Activated CD8-positive, alpha-beta T cell treated with anti-CD3 and anti-CD28 coated beads for 36 hours (primary cell): ENCODE results near the gene CFAP53. TPM values are rescaled to one million over a fixed set of nuclear protein-coding genes. Genes with fewer than 3 reads are reported as not detected.
"Not testable (repeated sequence)": the region's sequence is repeated elsewhere in the genome, so short reads cannot be mapped to it uniquely, and the experiment has no call there.

ENCODE experiments used
- ATAC-seq: fragments of 200-7000 bp; cut with Tn5 transposase; one replicate; pipeline ENCODE4 v1.10.0; 2021; ENCODE audit warnings: mild to moderate bottlenecking, moderate library complexity
- CTCF ChIA-PET: fragments of 350-600 bp; sonication (Branson Sonifier 250); formaldehyde crosslinking; loops from one replicate; lab custom pipeline; 2021; ENCODE audit warnings: antibody characterized with exemption; lab: Charles Lee
- POLR2A ChIA-PET: fragments of 350-600 bp; sonication (Branson Sonifier 250); formaldehyde crosslinking; loops from one replicate; lab custom pipeline; 2021; ENCODE audit warnings: antibody characterized with exemption; lab: Charles Lee
- DNase-seq: peaks from one replicate; pipeline ENCODE4 v3.0.0-alpha.2; 2020
- H3K27ac Mint-ChIP-seq: one replicate; pipeline ENCODE4 v1.8.0; 2021; ENCODE audit warnings: mild to moderate bottlenecking, mixed read lengths
- H3K27me3 Mint-ChIP-seq: one replicate; pipeline ENCODE4 v1.8.0; 2021; ENCODE audit warnings: mixed read lengths
- H3K36me3 Mint-ChIP-seq: one replicate; pipeline ENCODE4 v1.8.0; 2021; ENCODE audit warnings: low read depth, mixed read lengths
- H3K4me1 Mint-ChIP-seq: one replicate; pipeline ENCODE4 v1.8.0; 2021; ENCODE audit warnings: low read depth, mixed read lengths
- H3K4me3 Mint-ChIP-seq: one replicate; pipeline ENCODE4 v1.8.0; 2021; ENCODE audit warnings: mild to moderate bottlenecking, moderate library complexity, mixed read lengths
- H3K9me3 Mint-ChIP-seq: one replicate; pipeline ENCODE4 v1.8.0; 2021; ENCODE audit warnings: mixed read lengths
- intact Hi-C: fragments of 100-400 bp; cut with micrococcal nuclease; formaldehyde crosslinking; loops from one replicate; pipeline ENCODE4 v1.10.0; 2022
- total RNA-seq, 2 experiments: library from RNA; stranded (reverse); gene quantifications; one replicate each; pipeline ENCODE4 v1.2.3, GENCODE V29; 2021
- TF ChIP-seq, protein P1 (sequence below): fragments of 200-600 bp; IDR thresholded peaks from one replicate; pipeline ENCODE4 v1.8.0; 2022; ENCODE audit warnings: antibody characterized with exemption, mild to moderate bottlenecking

CFAP53 gene
- total RNA-seq, 2 experiments from 2014 or later = 0.27 to 0.76 TPM

DNA sequence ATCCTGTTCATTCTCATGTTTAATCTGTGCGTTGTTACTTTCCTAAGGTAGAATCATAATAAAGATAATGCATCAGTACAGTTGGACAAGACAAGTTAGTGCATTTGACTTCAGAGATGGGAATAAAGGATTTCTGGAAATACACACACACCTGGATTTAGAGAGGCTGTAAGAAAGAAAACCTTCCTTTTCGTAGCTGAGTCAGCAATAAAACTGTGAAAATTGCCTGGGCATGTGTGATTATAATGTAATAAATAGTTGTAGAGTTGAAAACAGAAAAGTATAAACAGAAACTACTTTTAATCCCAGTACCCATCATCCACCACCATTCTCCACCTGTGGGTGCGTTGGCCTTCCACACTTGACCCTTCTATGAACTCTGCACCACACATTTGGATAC is 15.4 kb downstream of the CFAP53 start:
- Mint-ChIP-seq H3K27me3 (peaks cover 1% of the 10 kb centered on the region), H3K27ac (no peak overlapping the region), H3K36me3 (no peaks in the 10 kb centered on the region), H3K4me3 (no peak overlapping the region), H3K4me1 (peaks cover 2% of the 10 kb centered on the region), H3K9me3 (no peaks in the 10 kb centered on the region)
- DNase-seq (no peak), ATAC-seq (no peak)
- intact Hi-C loops = no loop called here
- ChIA-PET POLR2A (no interaction called here), CTCF (no interaction called here)
- TF ChIP-seq, protein P1, sequence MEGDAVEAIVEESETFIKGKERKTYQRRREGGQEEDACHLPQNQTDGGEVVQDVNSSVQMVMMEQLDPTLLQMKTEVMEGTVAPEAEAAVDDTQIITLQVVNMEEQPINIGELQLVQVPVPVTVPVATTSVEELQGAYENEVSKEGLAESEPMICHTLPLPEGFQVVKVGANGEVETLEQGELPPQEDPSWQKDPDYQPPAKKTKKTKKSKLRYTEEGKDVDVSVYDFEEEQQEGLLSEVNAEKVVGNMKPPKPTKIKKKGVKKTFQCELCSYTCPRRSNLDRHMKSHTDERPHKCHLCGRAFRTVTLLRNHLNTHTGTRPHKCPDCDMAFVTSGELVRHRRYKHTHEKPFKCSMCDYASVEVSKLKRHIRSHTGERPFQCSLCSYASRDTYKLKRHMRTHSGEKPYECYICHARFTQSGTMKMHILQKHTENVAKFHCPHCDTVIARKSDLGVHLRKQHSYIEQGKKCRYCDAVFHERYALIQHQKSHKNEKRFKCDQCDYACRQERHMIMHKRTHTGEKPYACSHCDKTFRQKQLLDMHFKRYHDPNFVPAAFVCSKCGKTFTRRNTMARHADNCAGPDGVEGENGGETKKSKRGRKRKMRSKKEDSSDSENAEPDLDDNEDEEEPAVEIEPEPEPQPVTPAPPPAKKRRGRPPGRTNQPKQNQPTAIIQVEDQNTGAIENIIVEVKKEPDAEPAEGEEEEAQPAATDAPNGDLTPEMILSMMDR = no peak

DNA sequence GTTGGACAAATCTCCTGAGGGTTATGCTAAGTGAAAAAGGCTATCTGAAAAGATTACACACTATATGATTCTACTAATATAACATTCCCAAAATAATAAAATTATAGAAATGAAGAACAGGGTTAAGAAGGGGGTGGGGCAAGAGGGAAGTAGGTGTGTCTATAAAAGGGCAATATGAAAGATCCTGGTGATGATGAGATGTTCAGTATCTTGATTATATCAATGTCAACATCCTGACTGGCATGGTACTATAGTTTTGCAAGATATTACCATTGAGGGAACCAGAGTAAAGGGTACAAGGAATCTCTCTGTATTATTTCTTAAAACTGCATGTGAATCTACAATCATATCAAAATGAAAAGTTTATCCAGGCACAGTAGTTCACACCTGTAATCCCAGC is 16.7 kb downstream of the CFAP53 start:
- H3K36me3 Mint-ChIP-seq = no peaks in the 10 kb centered on the region
- ChIA-PET CTCF (no interaction called here), POLR2A (no interaction called here)
- DNase-seq (no peak), ATAC-seq (no peak)
- no peaks in the 10 kb centered on the region for H3K27me3 Mint-ChIP-seq
- peaks cover 2% of the 10 kb centered on the region for H3K4me1 Mint-ChIP-seq
- H3K27ac Mint-ChIP-seq = no peak overlapping the region
- TF ChIP-seq, protein P1 = no peak
- intact Hi-C loops = no loop called here
- H3K9me3 Mint-ChIP-seq = no peaks in the 10 kb centered on the region
- H3K4me3 Mint-ChIP-seq = no peak overlapping the region

DNA sequence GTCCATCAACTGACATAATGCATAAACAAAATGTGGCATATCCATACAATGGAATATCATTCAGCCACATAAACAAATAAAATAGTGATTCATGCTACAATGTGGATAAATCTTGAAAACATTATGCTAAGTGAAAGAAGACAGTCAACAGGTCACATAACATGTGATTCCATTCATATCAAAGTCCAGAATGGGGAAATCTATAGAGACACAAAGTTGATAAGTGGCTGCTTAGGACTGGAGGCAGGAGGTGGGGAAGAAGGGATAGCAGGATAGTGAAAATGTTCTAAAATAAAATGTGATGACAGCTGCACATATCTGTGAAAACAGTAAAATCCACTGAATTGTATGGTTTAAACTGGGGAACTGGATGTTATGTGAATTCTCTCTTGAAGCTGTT is 18.7 kb downstream of the CFAP53 start:
- Mint-ChIP-seq H3K9me3 (no peaks in the 10 kb centered on the region), H3K4me3 (no peak overlapping the region), H3K27ac (no peak overlapping the region), H3K4me1 (peaks cover 2% of the 10 kb centered on the region), H3K36me3 (no peaks in the 10 kb centered on the region), H3K27me3 (no peaks in the 10 kb centered on the region)
- ChIA-PET CTCF (interaction anchor here (0.6 kb wide), 1 partner anchor 16 kb away, joined by 3 read pairs; no protein-coding TSS in a partner anchor), POLR2A (no interaction called here)
- DNase-seq (no peak), ATAC-seq (no peak)
- intact Hi-C loops = no loop called here
- TF ChIP-seq, protein P1 = no peak

DNA sequence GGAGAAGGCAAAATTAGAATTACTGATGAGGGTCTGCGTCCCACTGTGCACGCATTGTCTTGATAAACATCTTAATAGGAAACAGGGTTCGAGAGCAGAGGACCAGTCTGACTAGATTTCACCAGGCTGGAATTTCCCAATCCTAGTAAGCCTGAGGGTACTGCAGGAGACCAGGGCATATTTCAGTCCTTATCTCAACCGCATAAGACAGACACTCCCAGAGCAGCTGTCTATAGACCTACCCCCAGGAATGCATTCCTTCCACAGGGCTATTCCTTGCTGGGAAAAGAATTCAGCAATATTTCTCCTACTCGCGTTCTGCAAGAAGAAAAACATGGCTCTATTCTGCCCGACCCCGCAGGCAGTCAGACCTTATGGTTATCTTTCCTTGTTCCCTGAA is 24.5 kb downstream of the CFAP53 start:
- POLR2A ChIA-PET, intact Hi-C loops, H3K36me3 Mint-ChIP-seq, H3K27ac Mint-ChIP-seq, H3K4me3 Mint-ChIP-seq, CTCF ChIA-PET, ATAC-seq, H3K4me1 Mint-ChIP-seq, H3K27me3 Mint-ChIP-seq, DNase-seq: not testable (repeated sequence)
- peaks cover 15% of the 10 kb centered on the region for H3K9me3 Mint-ChIP-seq

DNA sequence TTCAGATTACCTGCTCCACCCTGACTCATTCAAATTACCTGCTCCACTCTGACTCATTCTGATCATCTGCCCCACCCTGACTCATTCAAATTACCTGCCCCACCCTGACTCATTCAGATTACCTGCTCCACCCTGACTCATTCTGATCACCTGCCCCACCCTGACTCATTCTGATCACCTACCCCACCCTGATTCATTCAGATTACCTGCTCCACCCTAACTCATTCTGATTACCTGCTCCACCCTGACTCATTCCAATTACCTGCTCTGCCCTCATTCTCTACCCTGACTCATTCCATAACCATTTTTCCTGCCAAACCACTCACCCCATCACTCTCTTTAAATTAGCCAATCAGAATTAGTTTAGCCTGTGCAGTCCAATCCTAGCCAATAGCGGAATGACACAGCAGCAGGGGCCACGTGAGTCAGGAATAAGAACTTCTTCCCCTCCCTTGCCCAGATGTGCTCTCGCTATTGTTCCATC is 26.2 kb downstream of the CFAP53 start:
- Mint-ChIP-seq H3K27me3 (no peaks in the 10 kb centered on the region), H3K36me3 (peaks cover 4% of the 10 kb centered on the region), H3K4me3 (no peak overlapping the region), H3K9me3 (peaks cover 15% of the 10 kb centered on the region), H3K4me1 (peaks cover 6% of the 10 kb centered on the region), H3K27ac (no peak overlapping the region)
- intact Hi-C loops = no loop called here
- TF ChIP-seq, protein P1 = no peak
- ChIA-PET CTCF (no interaction called here), POLR2A (no interaction called here)
- DNase-seq = peak; percentile 8
- ATAC-seq = peak; percentile 42
